Brain microvascular endothelial cell (primary cell): ENCODE measurements around the gene CAPN5.

Source experiments
- DNase-seq: peaks from one replicate; pipeline ENCODE4 v3.0.0-alpha.2; 2020
- H3K27ac ChIP-seq: fragments of 250-450 bp; sonication (Bioruptor Pico); 2 replicates; pipeline ENCODE4 v1.5.1; 2020; ENCODE audit warnings: mild to moderate bottlenecking, moderate library complexity
- H3K27me3 ChIP-seq: fragments of 250-450 bp; sonication (Bioruptor Pico); replicated peaks from 2 replicates; pipeline ENCODE4 v1.5.1; 2020; ENCODE audit warnings: mild to moderate bottlenecking
- H3K36me3 ChIP-seq: fragments of 250-450 bp; sonication (Bioruptor Pico); replicated peaks from 2 replicates; pipeline ENCODE4 v1.5.1; 2020; ENCODE audit warnings: mild to moderate bottlenecking
- H3K4me3 ChIP-seq: 2 replicates; pipeline ENCODE4 v1.5.1; 2011; ENCODE audit warnings: low read depth, mild to moderate bottlenecking, control low read depth, low read length, moderate library complexity
- CTCF ChIP-seq: IDR thresholded peaks from 2 replicates; pipeline ENCODE4 v1.5.1; 2011; ENCODE audit warnings: low read depth, mild to moderate bottlenecking, moderate library complexity, low read length, control low read depth, inconsistent platforms; ENCODE audit errors: missing control alignments
- in situ Hi-C: cut with HindIII; loops from 2 replicates; pipeline ENCODE4 v1.10.0; 2017; ENCODE audit warnings: low sequenced_read_pairs, low pct_ligation_motif_present

The CAPN5 gene

GRCh38 chr11:77053217-77054015, 13.4 kb upstream of the CAPN5 start:
- DNase-seq, result no peak
- Histone ChIP-seq H3K4me3 (no peak overlapping the region), H3K36me3 (no peaks in the 10 kb centered on the region), H3K27me3 (no peaks in the 10 kb centered on the region), H3K27ac (no peak overlapping the region)
- TF ChIP-seq CTCF, result no peak
- in situ Hi-C loops, result no loop called here

GRCh38 chr11:77054084-77054483, 12.7 kb upstream of the CAPN5 start:
- DNase-seq, result no peak
- no peaks in the 10 kb centered on the region for H3K36me3 ChIP-seq
- H3K27me3 ChIP-seq, result no peaks in the 10 kb centered on the region
- H3K4me3 ChIP-seq, result no peak overlapping the region
- no peak for TF ChIP-seq CTCF
- H3K27ac ChIP-seq, result no peak overlapping the region
- in situ Hi-C loops, result no loop called here

GRCh38 chr11:77055101-77055561, 11.6 kb upstream of the CAPN5 start:
- TF ChIP-seq CTCF, result no peak
- in situ Hi-C loops, result no loop called here
- H3K4me3 ChIP-seq, result no peak overlapping the region
- no peaks in the 10 kb centered on the region for H3K36me3 ChIP-seq
- no peak overlapping the region for H3K27ac ChIP-seq
- H3K27me3 ChIP-seq, result no peaks in the 10 kb centered on the region
- no peak for DNase-seq

GRCh38 chr11:77055913-77056312, 10.9 kb upstream of the CAPN5 start:
- H3K36me3 ChIP-seq, result no peaks in the 10 kb centered on the region
- DNase-seq, result no peak
- no peak overlapping the region for H3K4me3 ChIP-seq
- in situ Hi-C loops, result no loop called here
- H3K27me3 ChIP-seq, result no peaks in the 10 kb centered on the region
- H3K27ac ChIP-seq, result no peak overlapping the region
- TF ChIP-seq CTCF, result no peak

- no peak for TF ChIP-seq CTCF
- Histone ChIP-seq H3K27me3 (no peaks in the 10 kb centered on the region), H3K4me3 (no peak overlapping the region), H3K27ac (no peak overlapping the region), H3K36me3 (no peaks in the 10 kb centered on the region)
- DNase-seq, result no peak
- in situ Hi-C loops, result no loop called here
Measured at GRCh38 chr11:77056814-77057402, 9.9 kb upstream of the CAPN5 start.

GRCh38 chr11:77057938-77058474, 8.8 kb upstream of the CAPN5 start:
- in situ Hi-C loops, result no loop called here
- no peak overlapping the region for H3K4me3 ChIP-seq
- H3K27me3 ChIP-seq, result no peaks in the 10 kb centered on the region
- no peak overlapping the region for H3K27ac ChIP-seq
- TF ChIP-seq CTCF, result no peak
- H3K36me3 ChIP-seq, result no peaks in the 10 kb centered on the region
- DNase-seq, result no peak
